ENCODE data around the gene FHL3. TPM values are rescaled to one million over a fixed set of nuclear protein-coding genes. Genes with fewer than 3 reads are reported as not detected.

Gene FHL3
- total and polyA plus RNA-seq, 2 of the 8 experiments (the other 6 are each of a cell fraction or from before 2014, with no cell fraction given): 14.3 to 35.6 TPM

DNA sequence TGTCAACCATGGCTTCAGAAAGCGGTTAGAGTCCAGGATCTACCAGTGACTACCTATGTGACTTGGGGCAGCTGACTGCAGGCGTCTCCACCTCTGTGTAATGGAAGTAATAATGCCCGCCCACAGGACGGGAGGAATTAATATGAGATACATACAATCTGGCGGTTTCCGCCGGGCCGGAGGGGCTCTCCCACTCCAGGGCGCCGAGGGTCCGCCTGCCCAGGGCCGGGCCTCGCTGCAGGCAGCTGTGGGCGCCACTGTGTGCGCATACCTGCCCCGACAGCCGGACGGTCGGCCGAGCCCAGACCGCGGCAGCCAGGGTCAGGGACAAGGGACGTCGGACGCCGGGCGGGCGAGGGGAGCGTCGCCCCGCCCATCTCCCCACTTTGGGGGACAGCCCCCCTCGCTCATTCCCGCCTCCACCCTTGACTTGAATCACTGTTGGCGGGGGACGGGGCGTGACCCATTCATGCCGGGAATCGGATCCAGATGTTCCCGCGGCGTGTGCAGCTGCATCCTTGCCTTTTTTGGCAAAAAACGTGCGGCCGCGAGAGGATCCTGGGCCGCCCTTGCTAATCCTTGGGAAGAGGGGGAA lies 9.5 kb downstream of the FHL3 start (continued):
- TF ChIP-seq, protein P1, sequence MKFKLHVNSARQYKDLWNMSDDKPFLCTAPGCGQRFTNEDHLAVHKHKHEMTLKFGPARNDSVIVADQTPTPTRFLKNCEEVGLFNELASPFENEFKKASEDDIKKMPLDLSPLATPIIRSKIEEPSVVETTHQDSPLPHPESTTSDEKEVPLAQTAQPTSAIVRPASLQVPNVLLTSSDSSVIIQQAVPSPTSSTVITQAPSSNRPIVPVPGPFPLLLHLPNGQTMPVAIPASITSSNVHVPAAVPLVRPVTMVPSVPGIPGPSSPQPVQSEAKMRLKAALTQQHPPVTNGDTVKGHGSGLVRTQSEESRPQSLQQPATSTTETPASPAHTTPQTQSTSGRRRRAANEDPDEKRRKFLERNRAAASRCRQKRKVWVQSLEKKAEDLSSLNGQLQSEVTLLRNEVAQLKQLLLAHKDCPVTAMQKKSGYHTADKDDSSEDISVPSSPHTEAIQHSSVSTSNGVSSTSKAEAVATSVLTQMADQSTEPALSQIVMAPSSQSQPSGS (IDR thresholded peaks at IDR 0.05; ENCODE audit: low read length): 0 out of 2 replicates have a peak, but pooled peaks have one; percentile 59
